DMS 273 treated with DMSO at 0.1 percent for 48 hours (cell line): ENCODE measurements around the gene MRPL37.

Experiments
- DNase-seq: peaks from one replicate; lab custom pipeline; 2025; lab: John Stamatoyannopoulos, UW

The MRPL37 gene

DNA sequence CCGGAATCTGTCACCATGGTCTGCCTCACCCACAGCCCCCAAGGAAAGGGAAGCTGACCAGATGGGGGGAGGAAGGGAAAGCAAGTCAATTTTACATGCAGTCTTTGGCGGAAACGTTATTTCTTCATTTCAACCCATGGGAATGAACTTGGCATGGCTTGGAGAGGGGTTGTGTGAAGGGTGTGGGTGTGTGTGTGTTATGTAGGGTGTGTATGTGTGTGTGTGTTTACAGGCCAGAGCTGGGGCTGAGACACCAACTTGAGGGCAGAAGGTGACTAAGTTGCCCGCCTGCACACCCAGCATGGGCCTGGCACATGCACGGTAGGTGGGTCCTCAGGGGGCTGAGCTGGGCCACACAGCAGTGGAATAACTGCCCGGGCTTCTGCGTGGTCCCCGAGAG is 65.2 kb downstream of the MRPL37 start:
- no peak for DNase-seq

DNA sequence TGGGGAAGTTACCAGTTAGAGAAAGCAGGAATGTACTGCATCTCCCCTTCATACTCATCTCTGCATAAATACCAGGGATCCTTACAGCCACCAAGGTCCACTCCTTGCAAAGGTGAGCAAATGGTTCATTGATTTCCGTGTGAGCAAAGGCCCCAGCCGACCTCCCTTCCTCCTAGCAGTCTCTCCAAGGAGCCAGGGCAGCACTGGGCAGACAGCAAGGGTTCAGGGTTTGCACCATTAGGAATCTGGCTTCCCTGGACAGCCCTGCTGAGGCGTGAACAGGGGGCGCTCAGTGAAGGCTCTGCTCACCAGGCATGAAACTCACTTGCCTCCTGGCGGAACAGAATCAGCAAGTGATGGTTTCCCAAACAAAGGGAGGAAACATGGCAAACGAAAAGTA is 65.7 kb downstream of the MRPL37 start:
- no peak for DNase-seq

DNA sequence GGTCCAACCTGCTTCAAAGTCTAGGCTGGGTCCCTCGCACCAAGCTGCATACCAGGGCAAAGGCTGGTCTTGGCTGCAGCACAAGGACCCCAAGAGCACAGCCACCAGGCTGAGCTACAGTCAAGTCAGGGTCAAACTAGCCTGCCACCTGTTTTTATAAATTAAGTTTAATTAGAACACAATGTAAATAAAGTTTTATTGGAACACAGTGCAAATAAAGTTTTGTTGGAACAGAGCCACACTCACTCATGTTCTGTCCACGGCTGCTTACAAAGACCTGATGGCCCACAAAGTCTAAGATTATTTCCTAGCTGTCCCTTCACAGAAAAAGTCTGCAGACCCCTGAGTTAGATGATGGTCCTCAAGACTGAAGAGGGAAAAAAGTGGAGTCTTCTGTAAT is 66.2 kb downstream of the MRPL37 start:
- no peak for DNase-seq

DNA sequence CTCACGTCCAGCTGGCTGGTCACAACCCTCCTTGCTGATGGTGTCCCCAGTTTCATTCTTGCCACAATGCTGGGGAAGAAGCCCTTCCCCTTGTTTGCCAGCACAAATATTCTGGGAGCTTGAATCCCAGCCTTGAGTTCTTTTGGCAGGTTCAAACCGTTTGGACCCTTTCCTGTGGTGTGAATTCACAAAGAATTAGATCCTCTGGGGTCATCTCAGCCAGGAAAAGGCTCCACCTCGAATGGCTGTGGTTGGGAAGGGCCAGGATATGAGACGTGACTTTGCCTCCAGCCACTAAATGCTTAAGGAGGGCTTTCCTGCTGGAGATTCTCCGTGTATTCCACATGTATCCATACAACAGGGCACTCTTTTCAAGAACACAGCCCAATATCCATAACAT is 66.9 kb downstream of the MRPL37 start:
- no peak for DNase-seq
